ENCODE data around the gene PSMA7.
A peak's percentile ranks its signal among the peaks of the same experiment; 100 is the strongest.

The PSMA7 gene

GRCh38 chr20:62114894-62115293 is 28.3 kb downstream of the PSMA7 start:
- TF ChIP-seq CTCF (IDR thresholded peaks at IDR 0.05; ENCODE audit: low read depth, low read length) = no peak
- DNase-seq = no peak
- no peaks in the 10 kb centered on the region for H3K36me3 ChIP-seq
- no peak overlapping the region for H3K4me3 ChIP-seq (ENCODE audit: low read depth, low read length)
- no peak overlapping the region for H3K27ac ChIP-seq
- peaks cover 22% of the 10 kb centered on the region for H3K9me3 ChIP-seq (ENCODE audit: severe bottlenecking)
- no peaks in the 10 kb centered on the region for H3K27me3 ChIP-seq (ENCODE audit: insufficient read depth, low read depth, severe bottlenecking)

DNA sequence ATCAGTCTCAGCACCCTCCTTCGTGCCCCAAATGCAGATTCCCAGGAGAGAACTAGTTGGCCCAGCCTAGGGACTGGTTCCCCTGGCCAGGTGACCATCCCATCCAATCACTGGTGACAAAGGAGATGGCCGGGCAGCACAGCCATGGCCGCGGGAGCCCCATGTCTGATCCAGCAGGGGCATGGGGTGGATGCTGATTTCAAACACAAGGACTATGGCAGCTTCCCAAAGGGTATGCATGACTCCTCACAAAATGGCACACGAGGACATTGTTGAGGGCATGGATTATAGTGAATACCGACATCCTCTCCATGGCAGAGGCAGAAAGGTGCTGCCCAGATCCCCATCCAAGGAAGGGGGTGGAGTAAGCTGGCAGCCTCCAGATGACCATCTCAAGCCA is 30.8 kb downstream of the PSMA7 start:
- Histone ChIP-seq H3K4me3 (ENCODE audit: low read depth, low read length) (no peak overlapping the region), H3K27me3 (ENCODE audit: insufficient read depth, low read depth, severe bottlenecking) (no peaks in the 10 kb centered on the region), H3K27ac (no peak overlapping the region), H3K9me3 (ENCODE audit: severe bottlenecking) (peaks cover 42% of the 10 kb centered on the region), H3K36me3 (no peaks in the 10 kb centered on the region)
- no peak for TF ChIP-seq CTCF (IDR thresholded peaks at IDR 0.05; ENCODE audit: low read depth, low read length)
- DNase-seq = no peak

DNA sequence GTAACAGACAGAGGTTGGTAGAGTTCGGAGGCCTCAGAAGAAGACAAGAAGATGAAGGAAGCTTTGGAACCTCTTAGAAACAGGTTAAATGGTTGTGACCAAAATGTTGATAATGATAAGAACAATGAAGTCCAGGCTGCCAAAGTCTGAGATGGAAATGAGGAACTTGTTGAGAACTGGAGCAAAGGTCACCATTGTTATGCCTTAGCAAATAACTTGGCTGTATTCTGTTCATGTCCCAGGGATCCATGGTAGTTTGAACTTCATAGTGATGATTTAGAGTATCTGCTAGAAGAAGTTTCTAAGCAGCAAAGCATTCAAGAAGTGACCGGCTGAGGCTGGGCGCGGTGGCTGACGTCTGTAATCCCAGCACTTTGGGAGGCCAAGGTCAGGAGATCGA is 32.0 kb downstream of the PSMA7 start:
- Histone ChIP-seq H3K9me3 (ENCODE audit: severe bottlenecking) (peaks cover 49% of the 10 kb centered on the region), H3K27me3 (ENCODE audit: insufficient read depth, low read depth, severe bottlenecking) (no peaks in the 10 kb centered on the region), H3K27ac (no peak overlapping the region), H3K36me3 (no peaks in the 10 kb centered on the region), H3K4me3 (ENCODE audit: low read depth, low read length) (no peak overlapping the region)
- TF ChIP-seq CTCF (IDR thresholded peaks at IDR 0.05; ENCODE audit: low read depth, low read length) = no peak
- DNase-seq = no peak

- peaks cover 33% of the 10 kb centered on the region for H3K9me3 ChIP-seq (ENCODE audit: severe bottlenecking)
- H3K36me3 ChIP-seq = no peaks in the 10 kb centered on the region
- H3K4me3 ChIP-seq (ENCODE audit: low read depth, low read length) = no peak overlapping the region
- no peak for TF ChIP-seq CTCF (IDR thresholded peaks at IDR 0.05; ENCODE audit: low read depth, low read length)
- no peak for DNase-seq
- H3K27ac ChIP-seq = no peak overlapping the region
- no peaks in the 10 kb centered on the region for H3K27me3 ChIP-seq (ENCODE audit: insufficient read depth, low read depth, severe bottlenecking)
Measured at GRCh38 chr20:62105592-62105991, 37.6 kb downstream of the PSMA7 start.

DNA sequence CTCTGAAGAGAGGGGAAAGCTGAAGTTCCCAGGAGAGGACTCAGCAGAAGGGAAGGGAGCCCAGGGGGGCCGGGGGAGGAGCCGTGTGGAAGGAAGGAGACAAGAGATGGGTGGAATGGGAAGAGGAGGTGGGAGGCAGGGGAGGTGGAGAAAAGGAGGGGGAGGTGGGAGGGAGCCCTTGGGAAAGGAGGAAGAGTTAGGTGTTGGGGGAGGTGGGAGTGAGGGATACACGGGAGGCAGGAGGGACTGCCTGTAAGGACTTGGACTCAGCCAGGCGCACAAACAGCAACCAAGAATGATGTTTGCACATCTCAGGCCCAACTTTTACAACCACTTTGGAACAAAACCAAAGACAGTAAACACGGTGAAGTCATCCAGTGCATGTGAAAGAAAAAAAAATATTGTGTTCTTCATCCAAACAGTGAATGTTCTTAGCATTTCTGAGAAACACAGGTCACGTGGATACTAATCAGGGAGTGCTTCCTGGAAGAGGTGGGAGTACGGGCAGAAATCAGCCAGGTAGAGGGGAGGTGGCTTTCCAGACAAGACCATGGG is 38.3 kb downstream of the PSMA7 start:
- Histone ChIP-seq H3K36me3 (no peaks in the 10 kb centered on the region), H3K27me3 (ENCODE audit: insufficient read depth, low read depth, severe bottlenecking) (no peaks in the 10 kb centered on the region), H3K4me3 (ENCODE audit: low read depth, low read length) (no peak overlapping the region), H3K27ac (no peak overlapping the region), H3K9me3 (ENCODE audit: severe bottlenecking) (peaks cover 28% of the 10 kb centered on the region)
- DNase-seq = no peak
- no peak for TF ChIP-seq CTCF (IDR thresholded peaks at IDR 0.05; ENCODE audit: low read depth, low read length)

DNA sequence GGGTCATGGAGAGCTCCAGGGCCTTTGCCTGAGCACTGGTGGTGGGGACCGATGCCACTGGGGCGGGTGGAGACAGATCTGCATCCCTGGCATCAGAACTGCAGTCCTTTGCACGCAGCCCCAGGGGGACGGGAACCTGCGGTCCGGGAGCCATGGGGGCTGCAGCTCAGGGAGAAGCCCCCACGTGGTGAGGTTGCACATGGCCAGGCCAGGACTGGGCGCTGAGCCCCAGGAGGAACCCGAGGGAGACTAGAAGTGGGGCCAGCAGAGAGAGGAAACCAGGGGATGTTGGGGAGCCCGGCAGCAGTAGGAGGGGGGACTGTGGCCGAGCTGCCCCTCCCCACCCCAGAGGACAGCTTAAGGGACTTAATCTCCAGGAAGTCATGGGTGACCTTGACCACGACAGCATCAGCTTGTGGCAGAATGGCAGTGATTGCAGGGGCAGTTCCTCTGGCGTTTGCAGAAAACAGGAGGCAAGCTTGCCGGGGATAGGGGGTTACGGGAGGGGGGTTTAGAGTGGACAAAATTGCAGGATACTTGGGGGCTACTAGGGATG is 38.9 kb downstream of the PSMA7 start:
- DNase-seq = peak; percentile 55
- Histone ChIP-seq H3K27ac (peak overlapping the region; percentile 26; the same call in 1 of the 2 replicates), H3K9me3 (ENCODE audit: severe bottlenecking) (peaks cover 24% of the 10 kb centered on the region), H3K27me3 (ENCODE audit: insufficient read depth, low read depth, severe bottlenecking) (no peaks in the 10 kb centered on the region), H3K36me3 (no peaks in the 10 kb centered on the region), H3K4me3 (ENCODE audit: low read depth, low read length) (no peak overlapping the region)
- TF ChIP-seq CTCF (IDR thresholded peaks at IDR 0.05; ENCODE audit: low read depth, low read length) = no peak

All from WERI-Rb-1 (cell line).